HEK293T (cell line): ENCODE data around the gene SLC37A4.

ENCODE experiments used
- CTCF ChIA-PET: fragments of 350-600 bp; formaldehyde crosslinking; extraction: SDS; loops from one replicate; lab custom pipeline; 2021; ENCODE audit warnings: antibody characterized with exemption, inconsistent platforms; lab: Yijun Ruan, JAX
- POLR2A ChIA-PET: fragments of 350-600 bp; formaldehyde crosslinking; extraction: SDS; loops from one replicate; lab custom pipeline; 2020; ENCODE audit warnings: antibody characterized with exemption, inconsistent platforms; lab: Yijun Ruan, JAX
- DNase-seq: peaks from one replicate; pipeline ENCODE4 v3.0.0; 2012; ENCODE audit warnings: mixed read lengths; ENCODE audit errors: extremely low spot score
- ARNT ChIP-seq: fragments of 450-650 bp; IDR thresholded peaks from 2 replicates; pipeline ENCODE4 v1.6.1; 2017; ENCODE audit warnings: mild to moderate bottlenecking
- BHLHE40 ChIP-seq: fragments of 450-650 bp; IDR thresholded peaks from 2 replicates; pipeline ENCODE4 v1.6.1; 2016; ENCODE audit warnings: mild to moderate bottlenecking, moderate library complexity, borderline replicate concordance
- CTBP1 ChIP-seq: fragments of 450-650 bp; IDR thresholded peaks from 2 replicates; pipeline ENCODE4 v1.6.1; 2016; ENCODE audit warnings: borderline replicate concordance
- ELF4 ChIP-seq: fragments of 450-650 bp; IDR thresholded peaks from 2 replicates; pipeline ENCODE4 v1.6.1; 2017; ENCODE audit warnings: antibody characterized with exemption
- FOXA1 ChIP-seq: fragments of 450-650 bp; IDR thresholded peaks from 2 replicates; pipeline ENCODE4 v1.6.1; 2016; ENCODE audit warnings: mild to moderate bottlenecking
- FOXK2 ChIP-seq: fragments of 450-650 bp; IDR thresholded peaks from 2 replicates; pipeline ENCODE4 v1.6.1; 2016; ENCODE audit warnings: mild to moderate bottlenecking
- FOXM1 ChIP-seq: fragments of 450-650 bp; IDR thresholded peaks from 2 replicates; pipeline ENCODE4 v1.6.1; 2017; ENCODE audit warnings: mild to moderate bottlenecking, borderline replicate concordance
- HDGF ChIP-seq: fragments of 450-650 bp; IDR thresholded peaks from 2 replicates; pipeline ENCODE4 v1.6.1; 2017; ENCODE audit warnings: antibody characterized with exemption, borderline replicate concordance
- L3MBTL2 ChIP-seq: fragments of 450-650 bp; conservative IDR thresholded peaks from 2 replicates; pipeline ENCODE4 v1.6.1; 2016; ENCODE audit warnings: mild to moderate bottlenecking
- LEF1 ChIP-seq: fragments of 450-650 bp; IDR thresholded peaks from 2 replicates; pipeline ENCODE4 v1.6.1; 2017; ENCODE audit warnings: mild to moderate bottlenecking, borderline replicate concordance
- NFRKB ChIP-seq: fragments of 450-650 bp; IDR thresholded peaks from 2 replicates; pipeline ENCODE4 v1.6.1; 2016; ENCODE audit warnings: mild to moderate bottlenecking, moderate library complexity
- PKNOX1 ChIP-seq: fragments of 450-650 bp; IDR thresholded peaks from 2 replicates; pipeline ENCODE4 v1.6.1; 2016
- SP1 ChIP-seq: fragments of 450-650 bp; IDR thresholded peaks from 2 replicates; pipeline ENCODE4 v1.6.1; 2017
- SUZ12 ChIP-seq: fragments of 450-650 bp; IDR thresholded peaks from 2 replicates; pipeline ENCODE4 v1.6.1; 2016; ENCODE audit warnings: mild to moderate bottlenecking
- TARDBP ChIP-seq: fragments of 450-650 bp; IDR thresholded peaks from 2 replicates; pipeline ENCODE4 v1.6.1; 2016
- ZNF384 ChIP-seq: fragments of 450-650 bp; IDR thresholded peaks from 2 replicates; pipeline ENCODE4 v1.6.1; 2016

The SLC37A4 gene

GRCh38 chr11:119014209-119014924 lies 16.3 kb downstream of the SLC37A4 start:
- ChIA-PET CTCF (no interaction called here), POLR2A (interaction anchor here (1.0 kb wide), 1 partner anchor 10 kb away, joined by 3 read pairs; no protein-coding TSS in a partner anchor)
- TF ChIP-seq SP1 (no peak), CTBP1 (no peak), FOXK2 (no peak), FOXA1 (no peak), ZNF384 (0 out of 2 replicates have a peak, but pooled peaks have one; percentile 4), FOXM1 (no peak), SUZ12 (no peak), ARNT (no peak)
- DNase-seq = no peak

GRCh38 chr11:119012629-119013170 lies 18.0 kb downstream of the SLC37A4 start:
- ChIA-PET POLR2A (interaction anchor here (1.0 to 1.3 kb wide), 2 partner anchors 15 to 82 kb away, joined by 3 to 7 read pairs; partner anchors contain the start of gene CENATAC), CTCF (no interaction called here)
- DNase-seq = no peak
- no peak for TF ChIP-seq L3MBTL2
- TF ChIP-seq TARDBP = no peak
- TF ChIP-seq FOXK2 = no peak
- TF ChIP-seq ZNF384 = no peak
- no peak for TF ChIP-seq SUZ12
- no peak for TF ChIP-seq FOXA1
- TF ChIP-seq SP1 = no peak
- no peak for TF ChIP-seq BHLHE40
- TF ChIP-seq NFRKB = no peak
- no peak for TF ChIP-seq ARNT
- TF ChIP-seq ELF4 = no peak
- no peak for TF ChIP-seq LEF1
- no peak for TF ChIP-seq FOXM1
- TF ChIP-seq CTBP1 = no peak
- TF ChIP-seq HDGF = no peak

GRCh38 chr11:119011476-119012053 lies 19.1 kb downstream of the SLC37A4 start:
- no peak for TF ChIP-seq FOXA1
- no peak for TF ChIP-seq ELF4
- TF ChIP-seq BHLHE40 = no peak
- no peak for TF ChIP-seq TARDBP
- no peak for TF ChIP-seq LEF1
- TF ChIP-seq L3MBTL2 = no peak
- DNase-seq = no peak
- CTCF ChIA-PET = no interaction called here
- POLR2A ChIA-PET = interaction anchor here (1.4 kb wide), 1 partner anchor 8 kb away, joined by 3 read pairs; no protein-coding TSS in a partner anchor

GRCh38 chr11:119006656-119007055 lies 24.0 kb downstream of the SLC37A4 start:
- CTCF ChIA-PET = no interaction called here
- DNase-seq = no peak
- no peak for TF ChIP-seq CTBP1
- no peak for TF ChIP-seq FOXK2
- no peak for TF ChIP-seq SP1
- no peak for TF ChIP-seq L3MBTL2
- TF ChIP-seq HDGF = no peak
- TF ChIP-seq FOXA1 = no peak
- no peak for TF ChIP-seq FOXM1
- no peak for TF ChIP-seq SUZ12
- TF ChIP-seq PKNOX1 = no peak
- no peak for TF ChIP-seq ARNT
- TF ChIP-seq ZNF384 = no peak
- no peak for TF ChIP-seq TARDBP
- POLR2A ChIA-PET = no interaction called here

GRCh38 chr11:119000906-119001305 lies 29.8 kb downstream of the SLC37A4 start:
- POLR2A ChIA-PET = interaction anchor here (1.3 kb wide), 1 partner anchor 17 kb away, joined by 3 read pairs; the partner anchor contains the start of genes RPS25 and TRAPPC4
- TF ChIP-seq FOXA1 = no peak
- TF ChIP-seq BHLHE40 = no peak
- no peak for TF ChIP-seq SP1
- no peak for TF ChIP-seq ARNT
- TF ChIP-seq HDGF = no peak
- no peak for TF ChIP-seq FOXM1
- TF ChIP-seq ELF4 = no peak
- TF ChIP-seq SUZ12 = no peak
- TF ChIP-seq LEF1 = no peak
- no peak for TF ChIP-seq L3MBTL2
- TF ChIP-seq CTBP1 = no peak
- TF ChIP-seq TARDBP = no peak
- TF ChIP-seq PKNOX1 = no peak
- no peak for DNase-seq
- CTCF ChIA-PET = interaction anchor here (0.7 kb wide), 1 partner anchor 241 kb away, joined by 3 read pairs; no protein-coding TSS in a partner anchor

- ChIA-PET CTCF (no interaction called here), POLR2A (interaction anchor here (0.8 to 1.0 kb wide), 2 partner anchors 20 to 87 kb away, joined by 5 to 6 read pairs; partner anchors contain the start of genes HMBS, RPS25 and TRAPPC4)
- TF ChIP-seq ZNF384 = no peak
- TF ChIP-seq SP1 = no peak
- TF ChIP-seq ARNT = no peak
- no peak for TF ChIP-seq LEF1
- no peak for TF ChIP-seq SUZ12
- TF ChIP-seq BHLHE40 = no peak
- no peak for TF ChIP-seq PKNOX1
- TF ChIP-seq TARDBP = no peak
- no peak for TF ChIP-seq HDGF
- no peak for TF ChIP-seq NFRKB
- TF ChIP-seq ELF4 = no peak
- no peak for TF ChIP-seq L3MBTL2
- TF ChIP-seq FOXM1 = no peak
- TF ChIP-seq FOXA1 = no peak
- TF ChIP-seq CTBP1 = no peak
- TF ChIP-seq FOXK2 = no peak
- DNase-seq = no peak
Observed at GRCh38 chr11:118998822-118999221, 31.9 kb downstream of the SLC37A4 start.
